Left lobe of liver (tissue), 2 donors: ENCODE results near the gene ZNF668. TPM values are rescaled to one million over a fixed set of nuclear protein-coding genes. Genes with fewer than 3 reads are reported as not detected.
A peak's percentile ranks its signal among the peaks of the same experiment; 100 is the strongest.
"Not testable (repeated sequence)": the region's sequence is repeated elsewhere in the genome, so short reads cannot be mapped to it uniquely, and the experiment has no call there.

Experiments used
- ATAC-seq: fragments of 200-7000 bp; cut with Tn5 transposase; one replicate; pipeline ENCODE4 v1.9.1; 2020; ENCODE audit warnings: mild to moderate bottlenecking, moderate library complexity
- DNase-seq: peaks from one replicate; pipeline ENCODE4 v3.0.0-alpha.2; 2020; ENCODE audit warnings: low spot score
- total RNA-seq: library from RNA; stranded (reverse); gene quantifications from one replicate; pipeline ENCODE4 v1.2.1, GENCODE V29; 2021
- donor health status: DM: no; HTN: no; CAD: no; lungs with moderate emphysema.
- donor health status: DM: no; HTN: yes; CAD: no.

The ZNF668 gene
- total RNA-seq, 1 donor from 2014 or later, result 3.6 TPM

DNA sequence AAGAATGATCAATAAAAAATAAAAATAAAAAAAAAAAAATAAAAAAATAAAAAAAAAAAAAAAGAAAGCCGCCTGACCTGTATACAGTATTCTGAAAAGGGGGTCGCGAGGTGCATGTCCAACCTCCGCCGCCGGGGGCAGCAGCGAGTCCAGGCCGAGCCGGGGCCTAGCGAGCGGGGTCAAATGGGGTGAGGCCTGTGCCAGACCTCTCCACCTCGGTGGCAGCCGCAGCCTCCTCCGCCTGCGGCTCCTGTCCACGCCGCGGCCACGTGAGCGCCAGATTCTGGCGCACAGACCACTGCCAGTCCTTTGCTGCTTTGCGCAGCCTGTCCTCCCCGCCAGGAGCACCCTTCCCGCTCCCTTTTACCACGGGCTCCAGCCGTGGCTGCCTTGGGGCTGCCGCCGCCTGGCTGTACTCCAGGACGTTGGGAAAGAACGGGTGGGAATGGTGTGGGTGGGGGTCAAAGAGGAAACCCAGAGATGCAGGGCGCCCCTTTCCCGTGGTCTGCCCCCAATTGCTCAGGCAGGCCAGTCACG lies 31.7 kb upstream of the ZNF668 start:
- peak; percentile 90 for ATAC-seq
- peak; percentile 97 for DNase-seq

DNA sequence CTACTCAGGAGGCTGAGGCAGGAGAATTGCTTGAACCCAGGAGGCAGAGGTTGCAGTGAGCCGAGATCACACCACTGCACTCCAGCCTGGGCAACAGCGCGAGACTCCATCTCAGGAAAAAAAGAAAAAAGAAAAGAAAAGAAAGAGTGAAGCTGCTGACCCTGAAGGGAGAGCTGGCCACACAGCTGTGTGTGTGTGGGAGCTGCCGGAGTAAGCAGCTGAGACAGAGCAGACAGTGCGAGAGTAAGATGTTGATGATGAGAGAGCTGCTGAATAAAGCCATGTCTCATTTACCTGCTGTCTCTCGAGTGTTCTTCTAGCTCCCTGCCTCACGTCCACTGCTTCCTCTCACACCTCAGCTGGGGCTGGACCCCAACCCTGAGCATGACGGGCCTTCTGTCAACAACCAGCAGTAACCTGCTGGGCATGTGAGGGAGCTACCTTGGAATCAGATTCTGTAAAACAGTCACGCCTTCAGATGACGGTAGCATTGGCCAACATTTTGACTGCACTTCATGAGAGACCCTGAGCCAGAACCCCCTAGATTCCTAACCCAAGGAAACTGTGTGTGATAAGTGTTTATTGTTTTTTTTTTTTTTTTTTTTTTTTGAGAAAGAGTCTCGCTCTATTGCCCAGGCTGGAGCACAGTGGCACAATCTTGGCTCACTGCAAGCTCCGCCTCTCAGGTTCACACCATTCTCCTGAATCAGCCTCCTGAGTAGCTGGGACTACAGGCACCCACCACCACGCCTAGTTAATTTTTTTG lies 27.0 kb upstream of the ZNF668 start:
- DNase-seq, ATAC-seq: not testable (repeated sequence)

DNA sequence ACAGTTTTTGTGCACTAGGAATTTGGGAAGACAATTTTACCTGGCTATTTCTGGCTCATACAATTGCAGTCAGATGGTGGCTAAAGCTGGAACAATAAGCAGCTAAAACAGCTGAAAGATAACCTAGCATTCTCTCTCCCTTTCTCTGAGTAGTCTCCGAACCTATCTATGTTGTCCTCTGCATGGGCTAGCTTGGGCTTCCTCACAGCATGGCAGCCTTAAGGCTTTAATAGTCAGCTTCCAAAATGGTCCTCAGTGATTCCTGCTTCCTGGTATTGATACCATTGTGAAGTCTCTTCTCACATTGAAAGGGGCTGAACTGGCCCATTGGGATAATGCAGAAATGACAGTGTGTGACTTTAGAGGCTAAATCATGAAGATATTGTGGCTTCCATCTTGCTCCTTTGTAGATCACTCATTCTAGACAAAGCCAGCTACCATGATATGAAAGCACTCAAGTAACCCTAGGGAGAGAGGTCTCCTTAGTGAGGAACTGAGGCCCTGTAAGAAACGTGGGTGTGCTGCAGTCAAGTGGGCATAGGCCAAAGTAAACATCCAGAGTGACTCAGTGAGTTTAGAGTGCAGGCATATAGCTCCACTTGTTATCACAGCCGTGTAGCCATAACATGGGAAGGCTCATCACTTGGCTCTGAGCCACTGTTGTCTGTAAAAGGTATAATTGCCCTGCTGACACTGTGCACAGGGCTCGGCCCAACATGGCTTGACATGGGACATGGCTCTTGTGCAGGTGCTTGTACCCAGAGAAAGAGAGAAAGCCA lies 26.0 kb upstream of the ZNF668 start:
- DNase-seq (no peak), ATAC-seq (no peak)

DNA sequence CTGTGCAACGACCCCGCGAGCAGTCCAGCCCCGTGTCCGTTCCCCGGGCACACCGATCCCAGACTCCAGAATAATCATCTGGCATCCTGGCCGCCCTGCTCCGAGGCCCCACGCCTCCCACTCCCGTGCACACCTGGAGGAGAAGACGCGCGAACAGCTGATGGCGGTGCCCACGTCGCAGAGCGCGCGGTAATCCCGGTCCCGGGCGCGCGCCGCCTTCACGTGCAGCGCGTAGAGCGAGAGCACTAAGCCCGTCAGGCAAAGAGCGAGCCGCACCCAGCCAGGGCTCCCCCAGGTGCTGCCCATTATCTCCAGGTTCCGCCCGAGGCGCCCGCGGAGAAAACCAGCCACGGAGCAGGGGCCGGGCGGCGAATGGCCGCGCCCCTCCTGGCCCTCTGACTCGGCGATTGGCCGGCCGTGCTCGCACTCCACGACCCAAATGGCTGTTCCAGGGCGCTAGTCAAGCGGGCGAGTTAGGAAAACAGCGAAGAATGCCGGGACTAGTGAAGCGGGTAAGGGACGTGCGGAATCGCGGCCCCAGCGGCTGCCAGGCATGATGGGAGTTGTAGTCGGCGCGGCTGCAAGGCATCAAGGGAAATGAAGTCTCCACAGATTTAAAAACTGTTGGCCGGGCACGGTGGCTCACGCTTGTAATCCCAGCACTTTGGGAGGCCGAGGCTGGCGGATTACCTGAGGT lies 20.5 kb upstream of the ZNF668 start, which contains the start of gene VKORC1:
Gene VKORC1, minus strand, starts transcription at position 374 of the 697 bp plus-strand sequence. Its CDS starts 68 bp downstream, at position 306.
- ATAC-seq, result peak; percentile 91
- peak; percentile 98 for DNase-seq

DNA sequence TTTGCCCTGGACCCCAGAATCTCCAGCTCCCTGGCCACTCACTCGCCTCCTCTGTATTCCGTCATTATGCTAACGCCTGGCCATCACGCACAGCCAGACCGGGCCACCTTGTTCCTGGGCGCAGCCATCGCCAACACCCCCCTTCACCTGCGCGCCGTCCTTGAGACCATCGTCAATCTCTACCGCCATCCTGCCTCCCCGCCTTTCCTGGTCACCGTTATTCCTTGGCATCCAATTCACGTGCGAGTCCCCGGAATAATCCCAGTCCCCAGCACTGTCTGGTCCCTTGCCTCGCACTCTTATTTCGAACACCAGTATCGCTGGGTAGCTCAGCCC lies 20.0 kb upstream of the ZNF668 start:
- DNase-seq, result no peak

DNA sequence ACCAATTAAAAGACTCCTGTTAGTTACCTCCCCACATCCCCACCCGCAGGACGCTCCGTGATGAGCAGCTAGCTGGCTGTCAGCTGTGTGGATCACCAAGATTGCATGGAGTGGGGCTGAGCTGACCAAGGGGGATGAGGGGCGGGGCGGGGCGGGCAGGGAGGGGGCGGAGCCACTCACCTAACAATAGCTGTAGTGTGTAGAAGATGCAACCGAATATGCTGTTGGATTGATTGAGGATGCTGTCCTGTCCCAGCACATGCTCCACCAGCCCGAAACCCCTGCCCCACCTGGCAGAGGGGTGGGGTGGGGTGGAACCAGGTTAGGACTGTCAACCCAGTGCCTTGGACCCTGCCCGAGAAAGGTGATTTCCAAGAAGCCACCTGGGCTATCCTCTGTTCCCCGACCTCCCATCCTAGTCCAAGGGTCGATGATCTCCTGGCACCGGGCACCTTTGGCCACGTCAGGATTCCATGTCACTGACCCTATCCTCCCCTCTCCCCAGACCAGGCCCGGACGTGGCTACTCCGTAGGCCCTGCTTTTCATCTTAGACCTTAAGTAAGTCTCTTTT lies 19.2 kb upstream of the ZNF668 start:
- ATAC-seq (peak; percentile 57), DNase-seq (peak; percentile 78)

More for the DNA sequence above, 20.0 kb upstream of the ZNF668 start:
- ATAC-seq, result peak; percentile 19

DNA sequence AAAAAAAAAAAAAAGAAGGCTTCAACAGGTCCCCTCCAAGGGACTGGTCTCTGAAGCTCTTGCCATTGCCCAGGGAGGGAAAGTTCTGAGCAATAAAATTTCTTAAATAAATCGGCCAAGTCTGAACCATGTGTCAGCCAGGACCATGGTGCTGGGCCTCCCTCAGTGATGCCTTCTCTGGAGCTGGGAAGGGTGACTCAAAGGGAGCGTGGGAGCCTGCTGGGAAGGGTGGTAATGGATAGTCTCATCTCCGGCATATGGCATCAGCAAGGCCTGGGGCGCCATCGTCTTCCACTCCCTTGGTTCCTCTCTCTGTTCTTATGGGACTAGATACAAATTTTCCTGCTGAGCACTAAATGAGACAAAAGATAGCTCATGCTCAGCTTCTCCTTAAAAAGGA lies 18.3 kb upstream of the ZNF668 start:
- no peak for DNase-seq
- no peak for ATAC-seq

DNA sequence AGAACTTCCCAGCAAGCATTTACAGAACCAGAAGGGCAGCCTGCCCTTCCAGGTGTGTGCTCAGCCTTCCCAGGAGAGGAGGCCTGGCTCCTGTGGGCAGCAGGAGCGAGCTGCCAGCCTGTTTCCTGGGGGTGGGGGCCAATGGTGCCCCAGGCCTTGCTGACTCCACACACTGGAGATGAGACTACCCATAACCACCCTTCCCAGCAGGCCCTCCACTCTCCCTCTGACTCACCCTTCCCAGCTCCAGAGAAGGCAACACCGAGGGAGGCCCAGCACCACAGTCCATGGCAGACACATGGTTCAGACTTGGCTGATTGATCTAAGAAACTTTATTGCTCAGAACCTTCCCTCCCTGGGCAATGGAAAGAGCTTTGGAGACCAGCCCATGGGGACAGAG lies 16.5 kb upstream of the ZNF668 start:
- DNase-seq (no peak), ATAC-seq (no peak)

DNA sequence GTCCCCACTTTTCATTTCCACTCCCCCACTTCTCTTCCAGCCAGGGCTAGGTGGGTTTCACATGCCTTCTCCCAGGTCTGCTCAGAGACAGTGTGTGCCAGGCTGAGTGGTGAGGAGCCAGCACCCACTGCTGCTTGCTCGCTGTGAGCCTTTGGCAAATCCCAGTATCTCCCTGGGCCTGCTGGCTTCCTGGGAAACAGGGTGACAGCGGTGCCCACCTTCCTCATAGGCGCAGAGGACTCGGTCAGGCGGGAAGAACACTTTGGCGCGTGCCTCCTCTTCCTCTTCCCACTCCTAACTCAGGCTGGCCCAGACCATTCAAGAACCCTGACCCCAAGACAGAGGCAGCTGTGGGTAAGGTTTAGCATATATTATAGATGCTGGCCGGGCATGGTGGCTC lies 15.2 kb upstream of the ZNF668 start:
- ATAC-seq (no peak), DNase-seq (no peak)

DNA sequence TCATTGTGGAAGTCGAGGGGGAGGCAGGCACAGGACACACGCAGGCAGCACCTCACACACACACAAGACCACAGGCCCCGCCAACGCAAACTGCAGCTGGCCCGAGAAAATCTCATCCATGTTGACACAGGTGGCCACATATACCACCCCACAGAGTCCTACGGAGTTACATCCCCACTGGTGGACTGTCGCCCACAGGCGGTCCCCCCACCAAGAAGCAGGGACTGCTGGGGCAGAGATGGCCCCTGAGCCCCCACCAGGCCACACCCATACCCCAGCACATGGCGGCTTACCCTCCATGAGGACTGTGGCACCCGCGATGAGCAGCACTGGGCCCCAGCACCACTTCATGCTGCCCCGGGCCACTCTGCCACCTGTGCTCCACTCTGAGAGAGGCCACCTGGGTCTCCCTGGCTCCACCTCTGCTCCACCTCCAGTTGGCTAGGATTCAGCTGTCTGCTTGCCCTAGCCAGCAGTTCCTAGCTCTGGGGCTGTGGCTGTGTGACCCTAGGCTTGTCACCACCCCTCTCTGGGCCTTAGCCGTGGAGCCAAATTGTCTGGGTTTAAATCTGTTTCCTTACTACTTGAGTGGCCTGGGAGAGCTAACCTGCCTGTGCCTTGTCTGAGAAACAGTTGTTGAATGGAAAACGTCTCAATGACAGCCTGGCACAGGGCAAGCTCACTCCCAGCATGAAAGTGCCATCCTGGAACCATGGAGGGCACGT lies 14.6 kb upstream of the ZNF668 start, which contains the start of gene PRSS53:
Gene PRSS53, minus strand, starts transcription at position 485 of the 725 bp plus-strand sequence. Its CDS starts 134 bp downstream, at position 351.
- DNase-seq, result no peak
- ATAC-seq, result peak; percentile 5

DNA sequence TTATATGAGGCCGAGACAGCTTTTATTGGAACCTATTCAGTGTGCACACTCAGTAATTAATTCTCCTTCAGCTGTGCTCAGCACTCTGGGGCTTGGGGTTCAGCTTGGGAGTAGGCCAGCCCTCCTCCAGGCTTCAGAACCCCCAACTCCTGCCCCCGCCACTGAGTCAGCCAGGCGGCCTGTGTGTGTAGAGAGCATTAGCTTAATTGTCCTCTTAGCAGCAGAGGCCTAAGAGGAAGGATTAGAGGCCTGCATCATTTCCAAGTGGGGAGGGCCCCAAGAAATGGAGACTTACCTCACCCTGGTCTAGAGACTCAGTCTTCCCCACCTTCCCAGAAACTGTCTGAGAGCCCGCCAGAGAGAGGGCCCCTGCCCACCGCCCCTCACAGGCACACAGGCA lies 13.9 kb upstream of the ZNF668 start:
- ATAC-seq, result no peak
- DNase-seq, result no peak

DNA sequence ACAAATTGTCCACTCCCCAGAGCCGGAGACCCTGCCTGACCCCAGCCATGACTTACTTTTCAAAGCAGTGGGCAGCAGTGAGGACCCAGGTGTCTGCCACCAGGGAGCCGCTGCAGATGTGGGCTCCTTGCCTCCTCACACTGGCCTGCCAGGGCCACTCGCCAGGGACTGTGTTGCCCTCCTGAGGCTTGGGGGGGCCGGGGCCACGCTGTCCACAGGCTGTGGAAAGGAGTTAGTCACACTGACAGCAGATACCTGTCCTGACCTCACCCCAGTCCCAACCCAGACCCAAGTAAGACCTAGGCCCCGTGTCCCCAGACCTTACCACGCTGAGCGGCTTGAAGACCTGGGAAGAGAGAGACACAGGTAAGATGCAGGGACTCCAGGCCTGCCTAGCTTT lies 13.4 kb upstream of the ZNF668 start:
- DNase-seq, result no peak

DNA sequence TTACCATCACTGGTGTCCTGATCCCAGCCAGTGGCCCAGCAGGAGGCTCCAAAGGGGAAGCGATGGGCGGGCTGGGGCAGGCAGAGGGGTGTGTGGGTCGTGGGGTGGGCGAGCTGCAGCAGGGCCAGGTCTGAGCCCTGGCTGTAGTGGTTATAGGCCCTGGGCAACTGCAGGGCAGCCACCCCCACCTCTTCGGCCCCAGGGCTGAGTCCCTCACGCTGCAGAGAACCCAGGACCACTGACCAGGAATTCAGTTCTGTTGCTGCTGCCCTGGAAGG lies 12.5 kb upstream of the ZNF668 start:
- DNase-seq (no peak), ATAC-seq (no peak)

More for the DNA sequence above, 13.4 kb upstream of the ZNF668 start:
- no peak for ATAC-seq

DNA sequence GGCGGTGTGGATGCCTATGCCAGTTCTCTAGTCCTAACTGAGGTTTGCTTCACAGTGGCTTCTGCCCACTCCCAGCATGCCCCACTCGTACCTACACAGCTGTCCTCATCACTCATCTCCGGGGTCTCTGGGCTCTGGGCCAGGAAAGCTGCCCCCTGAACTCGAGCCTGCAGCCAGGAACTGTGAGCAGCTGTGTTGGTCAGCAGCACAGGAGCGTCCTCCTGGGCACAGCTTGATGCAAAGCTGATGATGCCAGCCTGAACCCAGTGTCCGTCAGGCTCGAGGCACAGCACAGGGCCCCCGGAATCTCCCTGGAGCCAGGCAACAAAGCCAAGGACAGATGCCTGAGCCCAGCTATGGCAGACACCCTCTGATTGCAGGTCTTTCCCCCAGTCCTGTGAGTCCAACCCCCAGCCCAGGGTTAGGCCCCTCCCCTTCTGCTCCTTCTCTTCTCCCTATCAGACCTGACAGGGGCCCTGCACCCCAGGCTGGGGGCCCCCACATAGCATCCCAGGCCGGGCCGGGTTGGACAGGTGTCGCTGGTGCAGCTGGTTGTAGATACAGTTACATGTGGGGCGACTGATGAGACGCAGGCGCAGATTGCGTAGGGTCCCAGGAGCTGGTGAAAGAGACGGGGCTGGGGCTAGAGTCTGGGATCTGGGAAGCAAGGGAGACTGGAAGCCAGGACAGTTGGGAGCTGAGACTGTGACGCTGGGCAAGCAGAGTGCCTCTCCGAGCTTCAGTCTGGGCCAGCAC lies 12.0 kb upstream of the ZNF668 start:
- DNase-seq, result no peak
- no peak for ATAC-seq

DNA sequence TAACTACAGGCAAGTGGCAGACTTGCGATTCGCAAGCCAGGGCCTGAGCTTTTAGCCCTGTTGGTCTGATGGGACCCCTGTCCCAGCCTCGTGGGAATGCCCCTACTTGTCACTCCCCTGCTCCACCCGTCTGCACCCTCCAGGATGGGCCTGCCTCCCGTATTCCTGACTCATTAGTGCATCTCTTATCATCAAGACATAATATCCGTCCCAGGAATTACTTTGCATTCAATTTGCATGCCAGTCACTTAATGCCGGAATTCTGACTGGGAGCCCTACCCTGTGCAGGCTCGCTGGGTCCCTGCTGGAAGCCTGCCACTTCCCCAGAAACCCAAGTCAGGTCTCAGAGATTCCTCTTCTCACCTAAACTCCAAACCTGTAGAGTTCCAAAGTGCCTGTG lies 11.4 kb upstream of the ZNF668 start:
- no peak for DNase-seq
- no peak for ATAC-seq

DNA sequence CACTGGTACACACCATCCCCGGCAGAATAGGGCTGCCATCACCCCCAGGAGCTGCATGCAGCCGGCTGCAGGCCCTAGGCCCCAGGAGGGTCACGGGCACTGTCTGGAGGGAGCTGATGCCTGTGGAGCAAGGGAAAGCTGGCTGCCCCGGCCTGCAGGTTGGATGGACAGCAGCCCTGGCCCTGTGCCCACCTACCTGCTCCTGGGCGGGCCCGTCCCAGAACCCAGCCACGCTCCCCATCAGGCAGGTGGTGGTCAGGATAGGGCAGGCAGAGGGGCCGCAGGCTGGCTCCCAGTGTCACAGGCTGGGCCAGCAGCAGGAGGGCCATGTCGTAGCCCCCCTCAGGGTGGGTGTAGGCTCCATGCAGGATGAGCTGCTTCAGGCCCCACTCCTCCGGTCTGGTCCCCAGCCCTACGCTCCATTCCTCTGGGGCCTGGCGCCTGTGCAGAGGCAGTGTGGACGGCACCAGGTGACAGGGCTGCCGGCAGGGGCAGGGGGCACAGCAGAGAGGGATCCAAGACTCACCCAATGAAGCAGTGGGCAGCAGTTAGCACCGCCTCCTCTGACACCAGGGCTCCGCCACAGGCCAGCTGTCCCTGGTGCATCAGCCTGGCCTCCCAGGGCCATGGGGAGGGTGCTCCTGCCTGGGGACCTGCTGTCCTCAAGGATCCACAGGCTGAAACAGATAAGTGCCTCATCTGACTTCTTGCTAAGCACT lies 10.7 kb upstream of the ZNF668 start:
- ATAC-seq, result peak; percentile 14

DNA sequence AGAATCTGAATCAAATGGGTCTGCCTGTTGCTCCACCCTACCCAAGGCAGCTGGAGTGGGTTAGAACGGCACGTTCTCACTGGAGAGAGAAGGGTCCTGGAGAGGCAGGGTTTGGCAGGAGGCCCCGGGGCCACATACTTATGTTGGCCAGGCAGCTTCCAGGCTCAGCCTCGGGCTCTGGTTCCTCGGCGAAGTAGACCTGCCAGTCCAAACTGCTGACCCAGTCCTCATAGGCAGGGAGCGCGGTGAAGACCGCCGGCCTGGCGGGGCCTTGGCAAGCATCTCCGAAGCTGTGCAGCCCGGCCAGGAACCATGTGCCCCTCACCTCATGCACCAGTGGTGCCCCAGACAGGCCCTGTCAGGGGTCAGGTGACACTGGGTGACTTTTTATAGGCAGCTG lies 9.9 kb upstream of the ZNF668 start:
- no peak for DNase-seq
- no peak for ATAC-seq

More for the DNA sequence above, 10.7 kb upstream of the ZNF668 start:
- no peak for DNase-seq

DNA sequence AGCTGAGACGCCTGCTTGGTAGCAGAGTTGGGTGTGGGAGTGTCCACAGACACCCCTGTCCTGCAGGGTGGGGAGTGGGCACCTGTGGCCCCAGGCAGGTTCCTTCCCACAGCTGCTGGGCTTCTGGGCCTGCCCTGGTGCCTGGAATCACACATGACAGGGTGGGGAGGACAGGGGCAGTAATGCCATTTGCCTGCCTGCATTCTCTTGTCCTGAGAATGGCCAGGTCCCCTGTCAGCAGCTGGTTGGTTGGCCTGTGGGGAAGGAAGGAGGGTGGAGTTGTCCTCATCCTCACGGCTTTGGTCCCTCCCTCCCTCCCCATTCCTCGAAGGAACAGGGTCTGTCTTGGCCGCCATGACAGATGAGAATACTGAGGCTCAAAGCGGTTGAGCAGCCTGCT lies 9.5 kb upstream of the ZNF668 start:
- DNase-seq (no peak), ATAC-seq (no peak)

DNA sequence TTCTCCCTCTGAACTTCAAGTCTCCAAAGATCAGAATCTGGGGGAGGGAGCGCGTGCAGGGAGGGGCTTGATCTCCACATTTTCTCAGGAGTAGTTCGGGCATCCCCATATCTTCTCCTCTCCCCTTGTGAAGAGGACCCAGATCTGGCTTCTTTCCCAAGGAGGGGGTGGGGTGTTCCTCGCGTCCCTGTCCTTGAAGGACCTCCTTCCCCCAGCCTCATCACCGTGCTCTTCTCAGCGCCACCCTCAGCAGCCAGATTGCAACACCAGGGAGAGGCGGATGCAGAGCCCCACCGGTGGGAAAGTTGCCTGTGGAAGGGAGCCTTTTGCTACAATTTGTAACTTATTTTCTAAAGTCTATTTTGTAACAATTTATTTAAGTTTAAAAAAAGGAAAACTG lies 9.0 kb upstream of the ZNF668 start:
- ATAC-seq (no peak), DNase-seq (no peak)
